Measurements from ENCODE around the gene OMA1.
"Not testable (repeated sequence)": the region's sequence is repeated elsewhere in the genome, so short reads cannot be mapped to it uniquely, and the experiment has no call there.

Gene OMA1

DNA sequence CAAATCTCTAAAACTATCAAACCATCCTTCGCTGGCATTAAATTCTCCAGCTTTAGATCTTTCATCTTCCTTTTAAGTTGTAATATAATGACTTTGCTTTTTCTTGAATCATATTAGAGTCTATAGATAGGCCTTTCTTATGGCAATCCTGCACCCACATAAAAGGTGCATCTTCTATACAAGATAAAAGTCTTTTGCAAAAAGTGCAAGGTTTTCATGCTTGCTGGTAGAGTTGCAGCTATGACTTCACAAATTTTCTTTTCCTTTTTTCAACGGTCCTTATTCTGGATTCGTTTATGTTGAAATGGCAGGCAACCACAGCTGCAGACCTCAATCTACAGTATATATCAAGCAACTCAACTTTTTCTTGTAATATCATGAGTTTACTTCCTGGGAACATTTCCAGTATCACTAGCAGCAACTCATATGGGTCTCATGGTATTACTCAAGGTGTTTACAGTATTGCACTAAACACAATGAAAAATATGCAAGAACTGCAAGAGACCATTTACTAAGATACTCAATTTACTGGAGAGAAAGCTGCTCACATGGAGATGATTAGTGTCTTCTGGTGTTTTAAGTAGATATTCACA, 22.1 kb downstream of the OMA1 start:
- DNase-seq (ENCODE audit: low read depth): no peak

DNA sequence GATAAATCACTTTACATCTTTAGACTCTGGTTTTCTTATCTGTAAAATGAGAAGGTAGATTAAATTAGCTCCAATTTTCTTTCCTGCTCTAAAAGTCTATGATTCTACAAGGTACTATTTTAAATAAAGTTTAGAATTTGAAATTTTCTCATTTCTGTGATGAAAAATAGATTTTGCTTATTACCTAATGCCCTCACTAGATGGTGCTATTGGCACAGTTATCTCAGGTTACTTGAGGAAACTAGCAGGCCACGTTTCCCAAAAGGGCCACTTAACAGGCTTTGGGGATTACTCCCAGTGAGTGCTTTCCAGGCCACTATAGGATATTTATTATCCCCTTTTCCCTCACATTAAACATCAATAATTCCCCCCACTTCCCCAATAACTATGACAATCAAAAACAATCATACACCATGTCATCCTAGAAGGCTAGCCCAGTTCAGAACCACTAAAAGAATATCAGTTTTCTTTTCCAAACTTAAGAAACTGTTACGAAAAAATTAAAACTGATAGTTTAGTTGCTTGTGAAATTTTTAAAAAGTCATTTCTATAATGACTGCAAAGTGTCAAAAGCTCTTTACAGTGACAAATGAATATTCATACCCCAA, 30.6 kb downstream of the OMA1 start:
- DNase-seq (ENCODE audit: low read depth): peak; percentile 1

DNA sequence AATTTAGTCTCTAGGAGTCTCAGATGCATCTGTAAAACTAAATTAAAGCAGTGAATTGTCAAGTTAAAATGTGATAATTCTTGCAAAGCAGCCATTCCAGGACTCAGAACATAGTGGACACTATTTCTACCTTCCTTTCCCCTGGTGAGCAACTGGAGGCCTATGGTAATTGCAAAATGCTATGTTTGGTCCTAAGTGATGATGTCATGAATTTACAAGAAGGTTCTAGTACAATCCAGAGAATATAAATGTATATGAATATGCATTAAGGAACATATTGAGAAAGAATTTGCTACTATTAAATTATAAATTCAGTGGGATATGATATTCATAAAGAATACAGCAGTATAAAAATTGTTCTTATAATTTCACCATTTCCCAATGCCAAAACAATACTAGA, 32.6 kb downstream of the OMA1 start:
- no peak for DNase-seq (ENCODE audit: low read depth)

DNA sequence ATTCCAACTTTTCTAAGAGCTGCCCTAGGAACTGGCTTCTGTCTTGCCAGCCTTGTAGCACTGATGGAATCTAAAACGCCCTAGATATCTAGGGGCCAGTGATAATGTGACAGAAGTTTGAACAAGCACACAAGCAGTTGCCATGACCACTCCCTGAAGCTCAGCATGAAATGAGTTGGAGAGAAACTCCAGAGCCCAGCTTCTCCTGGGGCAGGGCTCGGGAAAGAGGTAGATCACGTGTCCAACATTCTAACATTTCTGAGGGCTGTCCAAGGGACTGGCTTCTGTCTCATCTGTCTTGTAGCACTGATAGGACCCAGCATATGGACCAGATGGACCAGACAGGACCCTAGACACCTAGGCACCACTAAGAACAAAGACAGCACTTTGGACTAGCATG, 37.9 kb downstream of the OMA1 start:
- no peak for DNase-seq (ENCODE audit: low read depth)

DNA sequence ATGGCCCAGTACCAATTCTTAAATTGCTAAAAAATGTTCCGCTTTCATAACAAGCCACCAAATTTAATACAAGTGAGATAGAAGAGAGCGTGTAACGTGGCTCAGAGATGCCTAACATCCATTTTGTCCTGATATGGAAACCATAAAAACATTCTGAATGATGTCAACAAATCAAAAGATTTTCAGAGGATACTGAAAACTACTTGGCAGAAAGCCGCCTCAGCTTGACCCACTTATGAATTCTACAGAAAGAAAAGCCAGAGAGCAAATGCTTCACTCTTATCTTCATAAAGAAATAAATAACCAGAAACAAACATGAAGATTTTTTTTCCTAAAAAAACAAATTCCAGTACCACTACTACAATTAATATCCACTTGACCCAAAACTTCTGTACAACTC, 41.2 kb downstream of the OMA1 start:
- DNase-seq (ENCODE audit: low read depth): no peak

DNA sequence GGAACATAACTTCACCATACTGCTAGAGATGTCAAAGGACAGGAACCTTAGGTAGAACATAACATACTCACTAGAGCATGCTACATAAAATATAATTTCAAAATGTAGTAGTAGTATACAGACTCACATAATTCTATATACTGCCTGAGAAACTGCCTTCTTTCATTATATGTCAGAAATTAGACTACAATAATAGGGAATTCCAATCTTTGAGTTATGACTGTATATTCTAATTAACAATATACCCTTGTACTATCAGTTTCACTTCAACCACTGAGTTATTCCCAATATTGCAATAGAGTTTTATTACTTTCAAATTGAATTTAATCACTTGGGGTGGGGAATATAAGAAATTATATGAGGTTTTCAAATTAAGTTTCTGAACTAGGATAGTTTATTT, 44.0 kb downstream of the OMA1 start:
- no peak for DNase-seq (ENCODE audit: low read depth)

DNA sequence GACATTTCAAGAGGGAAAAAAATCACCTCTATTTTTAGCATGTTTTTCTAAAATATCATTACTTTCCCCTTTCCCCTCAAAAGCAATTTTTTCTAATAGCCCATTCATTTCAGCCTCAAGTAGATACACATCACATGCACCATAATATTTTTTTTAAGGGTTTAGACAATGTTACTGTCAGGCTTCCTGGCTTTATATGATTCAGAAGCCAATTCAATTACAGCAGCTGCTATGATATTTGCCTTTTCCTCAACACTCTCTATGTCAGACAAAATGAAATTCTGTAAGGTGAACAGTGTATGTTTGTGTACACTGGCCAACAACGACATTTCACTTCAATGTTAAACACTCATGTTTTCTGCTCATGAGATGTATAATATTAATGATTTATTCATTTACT, 46.5 kb downstream of the OMA1 start:
- DNase-seq (ENCODE audit: low read depth): no peak

DNA sequence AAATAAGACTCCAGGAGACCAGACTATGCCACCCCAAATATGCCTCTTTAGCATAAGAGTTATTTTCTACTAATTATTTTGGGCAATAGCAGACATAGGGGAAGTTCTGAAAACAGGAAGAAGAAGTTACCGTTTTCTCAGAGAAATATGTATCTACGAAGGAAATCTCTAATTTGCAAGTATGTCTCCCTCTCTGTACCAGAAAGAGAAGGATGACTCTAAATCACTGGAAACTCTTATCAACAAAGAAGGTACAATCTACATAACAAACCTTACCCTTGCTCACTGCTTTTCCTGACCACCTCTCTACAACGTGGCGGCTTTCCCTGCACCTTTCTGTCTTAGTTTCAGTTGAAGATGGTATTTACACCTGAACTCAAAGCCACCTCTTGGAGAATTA, 49.0 kb downstream of the OMA1 start:
- DNase-seq (ENCODE audit: low read depth): no peak

DNA sequence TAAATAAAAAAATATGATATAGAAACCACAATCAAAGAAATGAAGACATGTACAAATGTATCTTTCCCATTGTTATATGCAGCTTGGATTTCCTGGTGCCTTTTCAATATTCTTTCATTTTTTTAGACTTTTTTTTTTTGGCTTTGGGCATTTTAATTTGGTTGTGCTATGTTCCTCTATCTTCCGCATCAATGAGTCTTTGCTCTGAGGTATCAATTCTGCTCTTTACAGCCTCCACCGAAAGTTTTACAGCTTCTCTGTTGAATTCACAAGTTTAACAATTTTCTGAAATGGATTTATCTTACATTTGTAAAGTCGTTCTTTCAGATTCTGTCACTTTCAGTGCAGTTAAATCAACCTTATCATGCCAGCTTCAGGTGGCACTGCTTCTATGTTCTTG, 50.5 kb downstream of the OMA1 start:
- DNase-seq (ENCODE audit: low read depth): no peak

DNA sequence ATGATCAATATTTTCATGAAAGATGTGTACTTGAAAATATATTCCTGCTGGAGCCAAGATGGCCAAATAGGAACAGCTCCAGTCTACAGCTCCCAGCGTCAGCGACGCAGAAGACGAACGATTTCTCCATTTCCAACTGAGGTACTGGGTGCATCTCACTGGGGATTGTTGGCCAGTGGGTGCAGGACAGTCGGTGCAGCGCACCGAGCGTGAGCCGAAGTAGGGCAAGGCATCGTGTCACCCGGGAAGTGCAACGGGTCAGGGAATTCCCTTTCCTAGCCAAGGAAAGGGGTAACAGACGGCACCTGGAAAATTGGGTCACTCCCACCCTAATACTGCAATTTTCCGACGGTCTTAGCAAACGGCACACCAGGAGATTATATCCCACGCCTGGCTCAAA, 57.6 kb downstream of the OMA1 start:
- DNase-seq (ENCODE audit: low read depth): not testable (repeated sequence)

DNA sequence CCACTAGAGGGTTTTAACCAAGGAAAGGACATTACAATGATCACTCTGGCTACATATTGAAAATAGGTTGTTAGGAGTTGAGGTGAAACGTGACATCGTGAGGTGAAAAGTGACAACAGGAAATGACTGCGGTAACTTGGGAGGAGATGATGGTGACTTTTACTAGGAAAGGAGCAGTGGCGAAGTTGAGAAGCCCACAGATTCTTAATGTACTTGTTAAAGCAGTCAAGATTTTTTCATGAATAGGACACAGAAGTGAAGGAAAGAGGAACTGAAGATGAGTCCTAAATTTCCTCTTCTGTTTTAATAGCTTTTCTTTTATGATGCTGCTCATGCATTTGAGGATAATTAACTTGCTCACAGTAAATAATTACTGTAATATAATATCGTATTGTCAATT, 59.5 kb downstream of the OMA1 start:
- DNase-seq (ENCODE audit: low read depth): no peak

DNA sequence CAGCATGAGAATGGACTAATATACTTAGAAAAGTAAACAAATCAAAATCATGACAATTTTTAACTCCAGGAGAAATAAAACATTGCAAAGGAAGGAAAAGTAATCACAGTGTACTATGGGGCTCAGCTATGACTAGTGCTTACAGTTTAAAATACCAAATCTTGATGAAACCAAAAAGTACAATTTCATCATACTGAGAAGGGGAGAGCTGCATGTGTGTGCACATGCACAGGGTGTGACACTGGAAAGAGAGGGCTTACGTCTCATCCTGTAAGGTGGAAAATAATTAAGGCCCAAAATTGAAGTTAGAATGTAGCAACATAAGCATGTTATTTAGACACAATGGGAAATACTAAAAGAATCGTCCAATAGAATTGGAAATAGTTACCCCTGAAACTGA, 64.6 kb downstream of the OMA1 start:
- no peak for DNase-seq (ENCODE audit: low read depth)

DNA sequence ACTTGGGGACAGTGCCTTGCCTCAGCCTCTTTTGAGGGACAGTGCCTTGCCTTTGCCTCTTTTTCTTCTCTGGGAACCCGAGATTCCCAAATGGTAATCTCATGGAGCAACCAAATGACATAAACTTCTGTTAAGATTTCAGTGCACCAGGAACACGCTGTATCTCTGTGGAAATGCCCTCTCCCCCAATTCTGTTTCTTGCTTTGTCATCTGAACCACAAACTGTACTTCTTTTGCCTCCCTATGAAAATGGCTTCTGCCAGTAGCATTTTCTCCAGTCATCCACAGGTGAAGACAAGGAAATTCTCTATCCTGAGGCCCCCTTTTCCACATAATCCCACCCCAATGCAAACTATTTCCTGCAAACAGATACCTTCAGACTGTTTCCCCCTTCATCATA, 66.3 kb downstream of the OMA1 start:
- no peak for DNase-seq (ENCODE audit: low read depth)

DNA sequence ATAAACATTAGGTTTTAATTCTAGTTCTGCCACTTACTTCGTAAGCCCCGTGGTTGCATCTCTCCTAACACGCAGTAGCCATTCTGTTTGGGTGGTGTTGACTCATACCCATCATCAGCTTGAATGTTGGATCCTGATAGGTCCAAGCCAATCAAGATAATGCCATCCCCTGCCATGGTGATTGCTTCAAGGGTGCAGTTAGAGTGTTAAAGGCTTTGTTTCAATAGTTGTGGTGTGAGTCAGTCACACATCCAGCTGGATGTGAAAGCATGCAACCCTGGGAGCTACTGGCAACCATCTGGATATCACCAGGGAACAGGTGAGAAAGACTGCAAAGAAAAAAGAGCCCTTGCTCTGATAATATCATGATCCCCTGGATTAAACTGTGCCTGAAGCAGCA, 69.1 kb downstream of the OMA1 start:
- no peak for DNase-seq (ENCODE audit: low read depth)

DNA sequence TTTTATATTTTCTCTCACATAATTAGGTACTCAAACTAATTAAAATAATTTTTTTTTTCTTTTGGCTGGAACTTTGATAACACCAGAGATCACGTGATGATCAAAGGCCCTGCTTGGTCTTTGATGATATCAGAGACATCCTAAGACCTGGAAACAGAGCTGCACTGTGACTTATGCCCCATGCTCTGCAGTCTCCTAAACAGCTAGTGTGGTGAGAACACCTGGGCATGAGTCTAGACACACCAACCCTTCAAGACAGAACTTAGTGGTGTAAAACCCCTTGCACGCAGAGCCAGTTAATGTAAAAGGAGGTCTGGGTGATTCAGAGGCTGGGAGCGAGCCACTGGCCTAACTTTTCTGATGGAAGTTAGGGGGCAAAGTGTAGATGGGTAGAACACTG, 70.3 kb downstream of the OMA1 start:
- no peak for DNase-seq (ENCODE audit: low read depth)

DNA sequence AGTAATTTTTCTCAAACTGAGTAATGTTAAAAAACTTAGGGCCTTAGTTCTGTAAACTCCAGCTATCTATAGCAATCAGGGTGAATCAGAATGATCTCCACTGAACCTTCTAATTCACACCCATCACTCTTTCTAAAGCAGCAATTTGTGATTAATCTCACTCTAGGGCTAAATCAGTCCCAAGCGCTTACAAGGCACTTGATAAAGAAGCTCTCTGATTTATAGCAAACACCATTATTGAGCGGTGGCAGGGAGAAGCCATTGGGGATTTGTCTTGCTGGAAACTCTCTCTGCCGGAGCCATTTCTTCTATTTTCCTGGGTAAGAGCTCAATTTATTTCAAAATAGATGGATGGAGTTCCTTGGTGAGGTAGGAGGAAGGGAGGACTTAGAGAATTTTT, 77.0 kb downstream of the OMA1 start:
- no peak for DNase-seq (ENCODE audit: low read depth)

DNA sequence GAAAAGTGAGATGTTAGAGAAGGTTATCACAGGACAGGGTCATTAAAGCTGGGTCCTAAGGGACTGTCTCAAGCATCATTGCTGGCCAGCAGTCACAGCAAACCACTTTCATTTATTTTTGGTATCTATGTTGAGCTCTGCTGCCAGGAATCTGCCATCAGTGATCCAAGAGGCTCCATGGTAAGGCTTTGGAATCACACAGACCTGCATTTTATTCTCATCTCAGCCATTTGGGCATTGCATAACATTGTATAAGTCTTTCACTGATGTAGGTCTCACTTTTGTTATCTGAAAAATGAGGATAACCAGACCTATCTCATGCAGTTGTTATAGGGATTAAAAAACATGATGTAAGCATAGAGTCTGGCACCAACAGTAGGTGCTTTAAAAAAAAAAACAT, 77.5 kb downstream of the OMA1 start:
- no peak for DNase-seq (ENCODE audit: low read depth)

DNA sequence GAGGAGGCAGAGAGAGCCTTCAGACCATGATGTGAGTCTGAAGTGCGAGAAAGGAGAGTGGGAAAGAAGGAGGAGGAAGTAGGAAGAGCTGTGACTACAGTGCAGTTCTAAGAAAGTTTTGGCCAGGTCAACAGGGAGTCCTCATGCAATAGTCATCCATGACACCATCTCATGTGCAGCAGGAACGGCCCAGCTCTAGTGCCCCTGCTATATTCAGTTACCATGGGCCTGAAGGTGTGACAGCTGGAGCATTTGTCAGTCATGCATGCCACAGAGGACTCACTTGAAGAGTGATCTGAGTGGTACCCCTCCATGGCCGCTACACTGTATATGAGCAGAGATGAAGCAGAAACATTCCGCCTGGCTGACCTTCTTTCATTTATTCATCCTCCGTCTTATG, 77.9 kb downstream of the OMA1 start:
- DNase-seq (ENCODE audit: low read depth): no peak

DNA sequence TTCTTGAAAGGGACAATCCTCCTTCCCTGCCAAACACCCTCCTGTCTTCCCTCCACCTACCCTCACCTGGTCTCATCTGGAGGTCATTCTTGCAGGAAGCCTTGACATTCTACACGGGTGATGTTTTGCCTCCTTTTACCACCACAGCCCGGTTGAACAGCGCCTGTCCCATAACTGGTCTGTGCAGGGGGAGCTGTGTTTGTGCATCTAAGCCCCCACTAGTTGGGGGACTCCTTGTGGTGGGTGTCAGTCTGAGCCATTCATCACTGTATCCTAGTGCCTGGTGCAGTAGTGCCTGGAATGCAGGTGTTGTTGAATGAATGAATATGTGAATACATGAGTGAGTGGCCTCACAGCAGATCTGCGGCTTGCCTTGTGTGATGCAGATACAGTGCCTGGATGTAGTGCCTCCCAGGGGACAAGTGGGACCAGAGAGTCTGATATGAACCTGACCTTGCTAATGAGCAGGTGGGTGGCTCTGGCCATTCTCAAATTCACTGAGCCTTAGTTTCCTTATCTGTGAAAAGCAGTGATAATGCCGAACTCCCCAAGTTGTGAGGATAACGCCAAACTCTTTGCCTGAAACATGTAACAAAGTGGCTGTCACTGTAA, 79.8 kb downstream of the OMA1 start:
- DNase-seq (ENCODE audit: low read depth): no peak

DNA sequence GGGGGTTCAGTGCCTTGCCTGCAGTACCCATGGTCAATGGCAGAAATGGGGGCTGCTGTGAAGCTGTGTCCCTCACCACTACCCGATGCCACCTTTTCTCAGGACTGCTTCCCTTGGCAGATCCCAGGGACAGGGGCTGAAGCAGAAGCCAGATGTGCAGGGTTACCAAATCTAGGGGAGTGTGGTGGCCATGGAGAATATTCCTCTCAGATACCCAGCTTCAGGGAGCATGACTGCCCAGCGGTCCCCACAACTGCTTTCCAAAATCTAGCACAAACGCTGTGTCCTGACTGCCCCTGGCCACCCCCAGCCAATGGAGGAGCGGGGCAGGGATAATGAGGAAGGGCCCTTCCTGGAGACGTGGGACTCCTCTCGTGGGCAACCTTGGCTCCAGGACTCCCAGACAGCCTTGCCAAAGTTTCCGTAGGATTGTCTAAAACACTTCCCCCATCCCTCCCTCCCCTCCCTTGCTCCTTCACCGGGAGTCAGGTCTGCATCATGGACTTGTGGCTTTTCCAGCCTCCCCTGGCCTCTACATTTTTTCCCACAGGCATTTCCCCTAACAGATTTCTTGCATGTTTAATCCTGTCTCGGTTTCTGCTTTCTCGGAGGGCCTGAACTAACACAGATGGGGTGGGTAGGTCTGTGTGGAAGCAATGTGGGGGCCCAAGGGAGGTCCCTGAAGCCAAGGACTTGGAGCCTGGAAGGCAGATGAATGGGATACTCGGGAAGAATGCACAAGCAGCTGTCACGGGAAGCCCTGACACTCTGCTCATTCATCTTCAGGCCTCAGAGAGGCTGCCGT, 80.5 kb downstream of the OMA1 start:
- no peak for DNase-seq (ENCODE audit: low read depth)

DNA sequence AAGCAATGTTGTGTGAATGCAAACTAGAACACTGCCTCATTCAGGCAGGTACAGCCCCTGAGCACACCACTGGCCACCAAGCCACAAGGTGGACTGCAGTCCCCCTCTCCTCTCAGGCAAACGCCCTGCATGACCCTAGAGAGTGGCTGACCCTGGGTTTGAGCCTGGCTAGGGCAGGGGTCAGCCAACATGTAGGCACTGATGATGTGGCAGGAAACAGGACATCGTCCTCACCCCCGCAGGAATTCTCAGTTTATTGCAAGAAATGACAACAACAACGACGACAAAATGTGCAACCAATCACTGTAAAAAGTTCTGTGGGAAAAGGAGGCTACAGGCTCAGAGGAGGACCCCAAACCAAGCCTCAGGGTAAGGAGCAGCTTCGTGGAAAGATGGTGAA, 81.3 kb downstream of the OMA1 start:
- no peak for DNase-seq (ENCODE audit: low read depth)

DNA sequence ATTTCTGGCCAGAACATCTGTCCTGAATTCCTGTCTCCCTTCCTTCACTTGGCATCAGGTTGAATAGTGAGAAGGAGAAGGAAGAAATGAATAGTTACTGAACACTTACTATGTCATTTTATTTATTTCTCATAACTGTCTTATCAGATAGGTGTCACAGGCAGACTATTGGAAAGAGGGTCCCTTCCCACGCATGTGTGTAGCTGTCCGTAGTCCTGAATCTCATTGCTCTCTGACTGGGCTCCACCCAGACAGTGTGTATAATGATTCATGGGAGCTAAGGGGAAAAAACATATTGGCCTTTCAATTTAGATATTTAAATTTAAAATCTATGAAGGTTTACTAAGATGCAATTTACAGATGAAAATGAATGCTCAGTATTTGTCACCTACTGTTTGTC, 86.1 kb downstream of the OMA1 start:
- DNase-seq (ENCODE audit: low read depth): no peak

DNA sequence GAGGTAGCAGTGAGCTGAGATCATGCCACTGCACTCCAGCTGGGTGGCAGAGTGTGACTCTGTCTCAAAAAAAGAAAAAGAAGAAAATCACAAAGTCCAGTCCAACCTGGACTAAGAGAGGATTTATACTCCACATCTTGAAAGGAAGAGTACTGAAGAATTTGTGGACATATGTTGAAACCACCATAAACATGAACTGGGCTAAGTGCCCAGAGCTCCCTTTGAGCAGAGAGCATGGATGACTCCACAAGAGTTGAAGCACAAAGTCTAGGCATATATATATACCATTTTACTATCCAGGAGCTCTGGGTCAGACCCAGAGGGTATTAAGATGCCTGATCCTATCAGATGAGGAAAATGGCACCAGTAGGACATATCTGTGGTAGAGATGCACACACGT, 86.6 kb downstream of the OMA1 start:
- DNase-seq (ENCODE audit: low read depth): no peak

Measured in stimulated activated CD8-positive, alpha-beta memory T cell treated with anti-CD3 and anti-CD28 coated beads, Interleukin-15, amount 100 ng/mL, for 1 hour (primary cell).